GM19193 (cell line): ENCODE data around the gene SUPT20H.

Source experiments
- POLR2A ChIP-seq: IDR thresholded peaks from 4 replicates; pipeline ENCODE4 v1.6.1; 2011; ENCODE audit not compliant: insufficient read depth, insufficient read length; ENCODE audit errors: extremely low read depth

SUPT20H gene

DNA sequence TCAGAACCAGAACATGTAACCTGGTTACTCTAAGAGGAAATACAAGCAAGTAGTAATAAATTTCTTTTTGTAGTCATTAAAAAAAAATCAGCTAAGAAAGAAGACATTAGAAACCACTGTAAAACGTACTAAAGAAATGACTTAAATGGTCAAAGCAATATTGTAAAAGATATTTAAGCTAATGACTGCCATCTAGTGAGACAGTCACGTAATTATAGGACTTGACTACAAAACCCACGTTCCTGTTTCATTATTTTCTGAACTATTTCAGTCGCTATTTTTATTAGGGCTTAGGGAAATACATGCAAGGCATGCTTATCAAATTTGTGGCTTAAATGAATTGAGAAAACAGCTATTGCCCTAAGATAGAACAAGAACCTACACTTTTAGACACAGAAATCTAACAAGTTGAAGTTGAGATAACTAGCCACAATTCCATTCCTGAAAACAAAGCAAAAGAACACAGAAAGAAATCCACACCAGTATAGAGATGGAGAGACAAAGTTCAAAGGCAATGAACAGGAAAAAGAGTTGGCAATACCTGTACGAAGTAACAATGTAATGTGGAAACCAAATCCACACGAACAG, 78.2 kb downstream of the SUPT20H start:
- no peak for TF ChIP-seq POLR2A

GRCh38 chr13:36979361-36980050, 80.0 kb downstream of the SUPT20H start:
- TF ChIP-seq POLR2A, result no peak

DNA sequence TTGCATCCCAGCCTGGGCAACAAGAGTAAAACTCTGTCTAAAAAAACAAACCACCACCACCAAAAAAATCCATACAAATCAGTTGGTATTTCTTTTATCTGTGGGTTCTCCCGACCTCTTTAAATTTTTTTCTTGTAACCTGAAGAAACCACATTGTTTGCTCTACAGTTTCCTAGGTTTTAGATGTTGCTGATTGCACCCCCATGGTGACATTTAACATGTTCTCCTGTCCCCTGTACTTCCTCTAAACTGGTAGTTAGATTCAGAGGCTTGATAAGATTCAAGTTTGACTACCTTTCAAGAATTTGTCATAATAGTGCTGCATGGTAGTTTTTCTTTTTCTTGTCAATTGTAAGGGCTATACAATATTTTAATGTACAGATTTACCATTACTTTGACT, 84.3 kb downstream of the SUPT20H start:
- TF ChIP-seq POLR2A, result no peak

DNA sequence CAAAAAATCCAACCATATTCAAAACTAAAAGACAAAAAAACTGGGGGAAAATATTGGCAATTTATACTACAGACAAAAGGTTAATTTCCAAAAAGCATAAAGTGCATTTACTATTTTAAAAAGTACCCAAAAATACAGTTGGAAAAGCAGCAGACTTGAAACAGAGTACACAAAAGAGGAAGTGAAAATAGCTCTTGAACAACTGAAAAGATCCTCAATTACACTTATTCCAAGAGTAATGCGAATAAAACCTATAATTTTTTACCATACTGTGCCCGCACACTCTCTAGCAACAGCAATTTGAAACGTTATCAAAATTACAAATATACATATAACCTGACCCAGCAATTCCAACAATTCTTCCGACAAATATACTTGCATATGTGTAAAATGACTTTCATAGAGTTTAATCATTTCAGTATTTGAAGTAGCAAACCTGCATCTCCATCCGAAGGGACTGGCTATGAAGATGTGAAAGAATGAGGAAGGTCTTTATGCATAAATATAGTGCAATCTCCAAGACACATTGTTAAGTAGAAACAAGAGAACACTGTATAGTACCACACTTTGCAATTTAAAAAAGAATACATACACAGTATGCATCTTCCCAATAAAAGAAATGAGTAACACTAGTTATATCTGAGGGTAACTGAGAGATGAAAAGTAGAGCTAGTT, 85.7 kb downstream of the SUPT20H start:
- TF ChIP-seq POLR2A, result no peak

GRCh38 chr13:36973009-36973408, 86.5 kb downstream of the SUPT20H start:
- no peak for TF ChIP-seq POLR2A

GRCh38 chr13:36966404-36966803, 93.1 kb downstream of the SUPT20H start:
- TF ChIP-seq POLR2A, result no peak

- no peak for TF ChIP-seq POLR2A
These were observed 93.7 kb downstream of the SUPT20H start for GRCh38 chr13:36965767-36966166.

DNA sequence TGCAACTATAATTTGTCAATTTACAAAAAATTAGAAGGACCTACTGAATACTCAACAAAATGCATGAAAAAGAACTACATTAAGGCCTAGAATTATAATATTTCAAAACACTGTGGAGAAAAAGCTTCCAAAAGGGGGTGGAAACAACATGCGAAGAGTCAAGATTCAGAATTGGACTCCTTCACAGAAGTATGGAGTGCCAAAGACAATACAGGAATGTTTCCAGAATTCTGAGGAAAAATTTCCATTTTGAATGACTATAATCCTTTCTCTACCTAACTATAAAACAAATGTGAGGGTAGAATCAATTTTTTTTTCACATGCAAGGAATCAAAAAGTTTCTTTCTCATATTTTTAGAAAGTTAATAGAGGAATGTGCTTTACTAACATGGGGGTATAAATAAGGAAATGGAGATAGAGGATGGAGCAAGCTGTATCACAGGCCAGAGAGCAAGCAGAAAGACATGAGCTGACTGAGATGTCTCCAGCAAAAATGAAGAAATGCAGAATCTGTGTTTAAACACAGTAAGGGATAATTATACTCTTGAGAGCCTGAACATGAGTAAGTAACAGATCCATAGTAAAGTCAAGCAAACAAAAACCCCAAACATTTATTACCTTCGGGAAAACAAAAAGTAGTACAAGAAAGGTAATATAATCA, 99.9 kb downstream of the SUPT20H start:
- TF ChIP-seq POLR2A, result no peak
